ENCODE results near the gene OR14C36.

Gene OR14C36

DNA sequence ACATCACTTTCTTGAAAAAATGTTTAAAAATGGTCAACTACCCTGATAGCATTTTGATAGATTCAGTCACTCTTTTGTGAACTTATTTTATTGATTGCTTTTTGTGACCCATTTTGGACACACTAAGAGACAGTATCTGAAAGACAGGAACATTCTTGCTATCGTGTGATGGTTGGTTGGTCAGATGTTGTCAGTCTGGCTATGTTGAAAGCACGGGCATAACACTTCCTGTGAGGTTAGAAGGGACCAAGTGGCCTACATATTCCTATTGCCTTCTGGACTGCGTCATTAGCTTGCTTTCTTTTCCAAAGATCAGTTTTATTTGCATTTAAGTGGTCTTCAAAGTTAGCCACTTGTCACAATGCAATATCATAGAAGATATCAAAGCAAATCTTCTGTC, 28.3 kb downstream of the OR14C36 start:
- Histone ChIP-seq H3K27ac (ENCODE audit: low read depth, low read length) (no peak overlapping the region), H3F3A (ENCODE audit: insufficient read depth) (no peaks in the 10 kb centered on the region), H3K9me2 (replicated peaks; ENCODE audit: insufficient read depth, low read length) (no peaks in the 10 kb centered on the region), H3K27me3 (ENCODE audit: low read length) (0 out of 2 replicates have a peak, but pooled peaks cover 3% of the 10 kb centered on the region), H3K36me3 (ENCODE audit: low read length) (no peaks in the 10 kb centered on the region), H3K4me3 (ENCODE audit: insufficient read depth, low read length, poor library complexity, severe bottlenecking) (no peak overlapping the region), H3K9me3 (ENCODE audit: insufficient read depth, low read length) (no peaks in the 10 kb centered on the region), H2AFZ (ENCODE audit: low read depth, low read length, severe bottlenecking) (no peak overlapping the region), H3K9ac (ENCODE audit: low read length) (no peak overlapping the region), H3K79me2 (ENCODE audit: insufficient read depth, low read length) (no peaks in the 10 kb centered on the region), H3K4me2 (ENCODE audit: low read depth, low read length, poor library complexity, severe bottlenecking) (no peak overlapping the region), H4K20me1 (ENCODE audit: low read depth, low read length) (no peaks in the 10 kb centered on the region)
- no peak for TF ChIP-seq EZH2phosphoT487 (conservative IDR thresholded peaks at IDR 0.05; ENCODE audit: low read length)
- TF ChIP-seq, protein P1, sequence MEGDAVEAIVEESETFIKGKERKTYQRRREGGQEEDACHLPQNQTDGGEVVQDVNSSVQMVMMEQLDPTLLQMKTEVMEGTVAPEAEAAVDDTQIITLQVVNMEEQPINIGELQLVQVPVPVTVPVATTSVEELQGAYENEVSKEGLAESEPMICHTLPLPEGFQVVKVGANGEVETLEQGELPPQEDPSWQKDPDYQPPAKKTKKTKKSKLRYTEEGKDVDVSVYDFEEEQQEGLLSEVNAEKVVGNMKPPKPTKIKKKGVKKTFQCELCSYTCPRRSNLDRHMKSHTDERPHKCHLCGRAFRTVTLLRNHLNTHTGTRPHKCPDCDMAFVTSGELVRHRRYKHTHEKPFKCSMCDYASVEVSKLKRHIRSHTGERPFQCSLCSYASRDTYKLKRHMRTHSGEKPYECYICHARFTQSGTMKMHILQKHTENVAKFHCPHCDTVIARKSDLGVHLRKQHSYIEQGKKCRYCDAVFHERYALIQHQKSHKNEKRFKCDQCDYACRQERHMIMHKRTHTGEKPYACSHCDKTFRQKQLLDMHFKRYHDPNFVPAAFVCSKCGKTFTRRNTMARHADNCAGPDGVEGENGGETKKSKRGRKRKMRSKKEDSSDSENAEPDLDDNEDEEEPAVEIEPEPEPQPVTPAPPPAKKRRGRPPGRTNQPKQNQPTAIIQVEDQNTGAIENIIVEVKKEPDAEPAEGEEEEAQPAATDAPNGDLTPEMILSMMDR (IDR thresholded peaks at IDR 0.05; ENCODE audit: insufficient read depth, low read length, poor library complexity, severe bottlenecking), result no peak

DNA sequence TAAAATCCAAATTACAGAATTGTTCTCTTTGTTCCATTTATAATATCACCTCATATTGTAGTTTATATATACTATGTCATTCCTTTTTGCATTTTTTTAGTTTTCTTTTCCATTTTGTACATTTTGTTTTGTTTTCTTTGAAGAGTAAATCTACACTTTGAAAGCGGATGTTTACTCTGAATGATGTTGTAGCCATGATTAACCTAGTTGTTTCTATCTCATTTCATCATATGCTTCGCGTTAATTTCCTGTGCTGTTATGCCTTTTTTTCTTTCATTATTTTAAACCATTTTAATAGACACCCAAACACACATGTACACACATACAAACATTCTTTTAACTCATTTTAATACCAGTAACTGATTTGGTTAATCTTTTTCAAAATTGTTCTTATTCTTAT, 32.3 kb downstream of the OR14C36 start:
- no peaks in the 10 kb centered on the region for H3K27me3 ChIP-seq (ENCODE audit: low read length)
- no peak overlapping the region for H3K9ac ChIP-seq (ENCODE audit: low read length)
- H4K20me1 ChIP-seq (ENCODE audit: low read depth, low read length), result no peaks in the 10 kb centered on the region
- H3K4me3 ChIP-seq (ENCODE audit: insufficient read depth, low read length, poor library complexity, severe bottlenecking), result no peak overlapping the region
- H2AFZ ChIP-seq (ENCODE audit: low read depth, low read length, severe bottlenecking), result no peak overlapping the region
- no peaks in the 10 kb centered on the region for H3K36me3 ChIP-seq (ENCODE audit: low read length)
- H3K9me2 ChIP-seq (replicated peaks; ENCODE audit: insufficient read depth, low read length), result no peaks in the 10 kb centered on the region
- TF ChIP-seq EZH2phosphoT487 (conservative IDR thresholded peaks at IDR 0.05; ENCODE audit: low read length), result no peak
- TF ChIP-seq, protein P1 (IDR thresholded peaks at IDR 0.05; ENCODE audit: insufficient read depth, low read length, poor library complexity, severe bottlenecking), result no peak
- H3K9me3 ChIP-seq (ENCODE audit: insufficient read depth, low read length), result no peaks in the 10 kb centered on the region
- no peaks in the 10 kb centered on the region for H3F3A ChIP-seq (ENCODE audit: insufficient read depth)
- no peak overlapping the region for H3K4me2 ChIP-seq (ENCODE audit: low read depth, low read length, poor library complexity, severe bottlenecking)
- H3K27ac ChIP-seq (ENCODE audit: low read depth, low read length), result no peak overlapping the region
- no peaks in the 10 kb centered on the region for H3K79me2 ChIP-seq (ENCODE audit: insufficient read depth, low read length)

DNA sequence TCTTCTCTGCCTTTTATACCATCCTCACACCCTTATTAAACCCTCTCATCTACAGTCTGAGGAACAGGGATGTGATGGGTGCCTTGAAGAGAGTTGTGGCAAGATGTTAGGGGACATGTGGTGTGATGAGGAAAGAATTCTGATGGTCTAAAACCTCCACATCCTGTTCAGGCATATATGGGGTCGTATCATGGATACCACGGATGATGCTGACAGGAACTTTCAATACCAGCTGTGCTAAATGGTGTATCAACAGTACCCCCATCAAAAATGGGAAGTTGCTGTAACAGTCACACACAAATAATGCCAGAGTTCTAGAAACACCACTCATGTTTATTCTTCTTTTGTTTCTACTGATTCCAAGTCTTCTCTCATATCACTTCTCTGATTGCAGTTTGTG, 39.9 kb downstream of the OR14C36 start:
- Histone ChIP-seq H3K4me2 (ENCODE audit: low read depth, low read length, poor library complexity, severe bottlenecking) (no peak overlapping the region), H3F3A (ENCODE audit: insufficient read depth) (no peaks in the 10 kb centered on the region), H3K9me2 (replicated peaks; ENCODE audit: insufficient read depth, low read length) (no peaks in the 10 kb centered on the region), H3K27ac (ENCODE audit: low read depth, low read length) (no peak overlapping the region), H3K9me3 (ENCODE audit: insufficient read depth, low read length) (no peaks in the 10 kb centered on the region), H3K9ac (ENCODE audit: low read length) (no peak overlapping the region), H3K79me2 (ENCODE audit: insufficient read depth, low read length) (no peaks in the 10 kb centered on the region), H4K20me1 (ENCODE audit: low read depth, low read length) (no peaks in the 10 kb centered on the region), H3K4me3 (ENCODE audit: insufficient read depth, low read length, poor library complexity, severe bottlenecking) (no peak overlapping the region), H2AFZ (ENCODE audit: low read depth, low read length, severe bottlenecking) (no peak overlapping the region), H3K27me3 (ENCODE audit: low read length) (no peaks in the 10 kb centered on the region), H3K36me3 (ENCODE audit: low read length) (no peaks in the 10 kb centered on the region)
- no peak for TF ChIP-seq EZH2phosphoT487 (conservative IDR thresholded peaks at IDR 0.05; ENCODE audit: low read length)

DNA sequence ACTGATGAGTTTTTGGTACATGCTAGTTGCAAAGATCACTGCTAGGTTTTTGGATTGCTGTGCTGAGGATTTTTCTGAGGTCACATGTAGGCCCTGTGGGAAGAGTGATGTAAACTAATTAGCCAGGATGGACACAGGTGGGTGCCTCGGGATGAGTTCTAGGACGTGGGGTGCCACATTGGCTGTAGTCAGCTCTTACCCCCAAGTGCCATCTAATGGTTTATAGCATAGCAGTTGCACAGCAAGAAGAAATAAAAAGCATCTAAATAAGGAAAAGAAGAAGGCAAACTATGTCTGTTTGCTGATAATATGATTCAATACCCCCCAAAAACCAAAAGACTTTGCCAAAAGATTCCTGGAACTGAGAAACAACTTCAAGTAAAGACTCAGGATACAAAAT, 44.5 kb downstream of the OR14C36 start:
- Histone ChIP-seq H3K27me3 (ENCODE audit: low read length) (no peaks in the 10 kb centered on the region), H3K36me3 (ENCODE audit: low read length) (no peaks in the 10 kb centered on the region), H3K4me2 (ENCODE audit: low read depth, low read length, poor library complexity, severe bottlenecking) (no peak overlapping the region), H3K79me2 (ENCODE audit: insufficient read depth, low read length) (no peaks in the 10 kb centered on the region), H3K9me3 (ENCODE audit: insufficient read depth, low read length) (no peaks in the 10 kb centered on the region), H3K9ac (ENCODE audit: low read length) (no peak overlapping the region), H3K27ac (ENCODE audit: low read depth, low read length) (no peak overlapping the region), H3F3A (ENCODE audit: insufficient read depth) (no peaks in the 10 kb centered on the region), H4K20me1 (ENCODE audit: low read depth, low read length) (no peaks in the 10 kb centered on the region), H3K9me2 (replicated peaks; ENCODE audit: insufficient read depth, low read length) (no peaks in the 10 kb centered on the region), H2AFZ (ENCODE audit: low read depth, low read length, severe bottlenecking) (no peak overlapping the region), H3K4me3 (ENCODE audit: insufficient read depth, low read length, poor library complexity, severe bottlenecking) (no peak overlapping the region)
- TF ChIP-seq, protein P1 (IDR thresholded peaks at IDR 0.05; ENCODE audit: insufficient read depth, low read length, poor library complexity, severe bottlenecking), result no peak
- no peak for TF ChIP-seq EZH2phosphoT487 (conservative IDR thresholded peaks at IDR 0.05; ENCODE audit: low read length)

Measured in SU-DHL-6 (cell line).